Fibroblast of lung (primary cell): ENCODE measurements around the gene LSM2. TPM values are rescaled to one million over a fixed set of nuclear protein-coding genes. Genes with fewer than 3 reads are reported as not detected.

ENCODE experiments used
- DNase-seq, 2 donors: peaks; one replicate each; pipeline versions ENCODE4 v3.0.0 to v3.0.0-alpha.2; 2010; ENCODE audit warnings: low read depth in 2 of 2
- H2AFZ ChIP-seq: 2 replicates; pipeline ENCODE4 v1.5.1; 2012; ENCODE audit warnings: low read length, control low read depth, inconsistent platforms
- H3K27ac ChIP-seq: 2 replicates; pipeline ENCODE4 v1.5.1; 2011; ENCODE audit warnings: low read length, control low read depth; ENCODE audit not compliant: insufficient read depth
- H3K27me3 ChIP-seq: 2 replicates; pipeline ENCODE4 v1.5.1; 2011; ENCODE audit warnings: mild to moderate bottlenecking, low read length; ENCODE audit not compliant: control insufficient read depth, insufficient read depth
- H3K36me3 ChIP-seq: 2 replicates; pipeline ENCODE4 v1.5.1; 2011; ENCODE audit warnings: low read length; ENCODE audit not compliant: control insufficient read depth, insufficient read depth
- H3K4me1 ChIP-seq: 2 replicates; pipeline ENCODE4 v1.5.1; 2011; ENCODE audit warnings: low read length; ENCODE audit not compliant: control insufficient read depth, insufficient read depth; ENCODE audit errors: extremely low read depth
- H3K4me2 ChIP-seq: 2 replicates; pipeline ENCODE4 v1.5.1; 2011; ENCODE audit warnings: low read length, control low read depth; ENCODE audit not compliant: insufficient read depth; ENCODE audit errors: extremely low read depth
- H3K4me3 ChIP-seq, 4 experiments: fragments of 200-600 bp in 1 of 4; sonication (generic) in 1 of 4; replicated peaks in 1 of 4; 2 replicates each; pipeline ENCODE4 v1.5.1; 2011 to 2016; ENCODE audit warnings: low read length in 4 of 4, low read depth in 3 of 4, mild to moderate bottlenecking in 3 of 4, control low read depth in 2 of 4, inconsistent platforms in 1 of 4, mixed read lengths in 1 of 4; ENCODE audit not compliant: insufficient read depth in 1 of 4; ENCODE audit errors: control extremely low read depth in 1 of 4
- H3K79me2 ChIP-seq: 2 replicates; pipeline ENCODE4 v1.5.1; 2012; ENCODE audit warnings: mild to moderate bottlenecking, low read length, inconsistent platforms; ENCODE audit not compliant: control insufficient read depth, insufficient read depth
- H3K9ac ChIP-seq: 2 replicates; pipeline ENCODE4 v1.5.1; 2011; ENCODE audit warnings: mild to moderate bottlenecking, low read length, control low read depth; ENCODE audit not compliant: insufficient read depth
- H3K9me3 ChIP-seq: 2 replicates; pipeline ENCODE4 v1.5.1; 2012; ENCODE audit warnings: low read depth, low read length; ENCODE audit not compliant: control insufficient read depth, insufficient read depth
- H4K20me1 ChIP-seq: 2 replicates; pipeline ENCODE4 v1.5.1; 2011; ENCODE audit warnings: low read length; ENCODE audit not compliant: control insufficient read depth, insufficient read depth; ENCODE audit errors: extremely low read depth
- EZH2 ChIP-seq: IDR thresholded peaks from 2 replicates; pipeline ENCODE4 v1.5.1; 2012; ENCODE audit warnings: low read length, control low read depth, mild to moderate bottlenecking; ENCODE audit errors: missing control alignments
- polyA plus RNA-seq, 2 donors: library from polyadenylated mRNA; depleted of rRNA in 1 of 2; stranded (reverse) in 1 of 2; unstranded in 1 of 2; fragments of >200 nt; gene quantifications; 2 replicates each; pipeline ENCODE4 v1.2.1, GENCODE V29; 2011 to 2012; ENCODE audit warnings: missing spikeins in 1 of 2
- total RNA-seq: library from RNA; depleted of rRNA; stranded (reverse); fragments of >200 nt; gene quantifications from 2 replicates; pipeline ENCODE4 v1.2.1, GENCODE V29; 2014
- TF ChIP-seq, protein P1 (sequence below), 2 donors: IDR thresholded peaks in 1 of 2; conservative IDR thresholded peaks in 1 of 2; 1 replicate in 1 of 2; 2 replicates in 1 of 2; pipeline ENCODE4 v1.5.1; 2011 to 2012; ENCODE audit warnings: low read length in 2 of 2, control low read depth in 1 of 2, inconsistent platforms in 1 of 2, low read depth in 1 of 2, mild to moderate bottlenecking in 1 of 2

The LSM2 gene
- total and polyA plus RNA-seq, 2 donors (not counting 1 experiment from before 2014, with no cell fraction given): 24.3 to 34.7 TPM

DNA sequence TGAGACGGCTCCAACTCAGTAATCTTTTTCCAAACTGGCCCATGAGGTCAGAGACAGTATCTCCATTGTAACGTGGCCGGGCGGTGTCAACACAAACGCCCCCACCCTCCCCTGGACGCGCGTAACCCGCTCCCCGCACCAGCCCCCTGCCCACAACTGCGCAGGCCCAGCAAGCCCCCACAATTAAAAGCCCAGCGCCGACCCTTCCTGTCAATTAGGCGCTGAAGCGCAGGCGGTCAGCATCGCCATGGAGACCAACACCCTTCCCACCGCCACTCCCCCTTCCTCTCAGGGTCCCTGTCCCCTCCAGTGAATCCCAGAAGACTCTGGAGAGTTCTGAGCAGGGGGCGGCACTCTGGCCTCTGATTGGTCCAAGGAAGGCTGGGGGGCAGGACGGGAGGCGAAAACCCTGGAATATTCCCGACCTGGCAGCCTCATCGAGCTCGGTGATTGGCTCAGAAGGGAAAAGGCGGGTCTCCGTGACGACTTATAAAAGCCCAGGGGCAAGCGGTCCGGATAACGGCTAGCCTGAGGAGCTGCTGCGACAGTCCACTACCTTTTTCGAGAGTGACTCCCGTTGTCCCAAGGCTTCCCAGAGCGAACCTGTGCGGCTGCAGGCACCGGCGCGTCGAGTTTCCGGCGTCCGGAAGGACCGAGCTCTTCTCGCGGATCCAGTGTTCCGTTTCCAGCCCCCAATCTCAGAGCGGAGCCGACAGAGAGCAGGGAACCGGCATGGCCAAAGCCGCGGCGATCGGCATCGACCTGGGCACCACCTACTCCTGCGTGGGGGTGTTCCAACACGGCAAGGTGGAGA is 8.5 kb upstream of the LSM2 start, which contains the start of the genes HSPA1A and HSPA1L:
HSPA1A (plus strand) TSS at position 519 of the 814 bp plus-strand sequence; CDS start at position 733, 214 bp downstream.
HSPA1L (minus strand) TSS at position 259 of the 814 bp plus-strand sequence. CDS start 3,311 bp downstream, outside the sequence.
- Histone ChIP-seq H3K4me3 (peak within 1 kb of the TSS; percentile 42 to 82 (median 76)), H3K36me3 (no peaks in the 10 kb centered on the region), H3K4me2 (peak within 1 kb of the TSS; percentile 89), H3K27ac (peak within 1 kb of the TSS; percentile 57), H3K9me3 (no peaks in the 10 kb centered on the region), H2AFZ (no peak within 1 kb of the TSS), H3K4me1 (peaks cover 2% of the 10 kb centered on the region), H4K20me1 (no peaks in the 10 kb centered on the region), H3K9ac (peak within 1 kb of the TSS; percentile 48), H3K27me3 (no peaks in the 10 kb centered on the region), H3K79me2 (peaks cover 21% of the 10 kb centered on the region)
- DNase-seq: peak; percentile 95
- TF ChIP-seq EZH2: no peak
- TF ChIP-seq, protein P1, sequence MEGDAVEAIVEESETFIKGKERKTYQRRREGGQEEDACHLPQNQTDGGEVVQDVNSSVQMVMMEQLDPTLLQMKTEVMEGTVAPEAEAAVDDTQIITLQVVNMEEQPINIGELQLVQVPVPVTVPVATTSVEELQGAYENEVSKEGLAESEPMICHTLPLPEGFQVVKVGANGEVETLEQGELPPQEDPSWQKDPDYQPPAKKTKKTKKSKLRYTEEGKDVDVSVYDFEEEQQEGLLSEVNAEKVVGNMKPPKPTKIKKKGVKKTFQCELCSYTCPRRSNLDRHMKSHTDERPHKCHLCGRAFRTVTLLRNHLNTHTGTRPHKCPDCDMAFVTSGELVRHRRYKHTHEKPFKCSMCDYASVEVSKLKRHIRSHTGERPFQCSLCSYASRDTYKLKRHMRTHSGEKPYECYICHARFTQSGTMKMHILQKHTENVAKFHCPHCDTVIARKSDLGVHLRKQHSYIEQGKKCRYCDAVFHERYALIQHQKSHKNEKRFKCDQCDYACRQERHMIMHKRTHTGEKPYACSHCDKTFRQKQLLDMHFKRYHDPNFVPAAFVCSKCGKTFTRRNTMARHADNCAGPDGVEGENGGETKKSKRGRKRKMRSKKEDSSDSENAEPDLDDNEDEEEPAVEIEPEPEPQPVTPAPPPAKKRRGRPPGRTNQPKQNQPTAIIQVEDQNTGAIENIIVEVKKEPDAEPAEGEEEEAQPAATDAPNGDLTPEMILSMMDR (conservative IDR thresholded peaks at IDR 0.05 in 1 of 2, IDR thresholded peaks at IDR 0.05 in 1 of 2; ENCODE audit: low read depth in 1 of 2, low read length in 2 of 2): no peak

DNA sequence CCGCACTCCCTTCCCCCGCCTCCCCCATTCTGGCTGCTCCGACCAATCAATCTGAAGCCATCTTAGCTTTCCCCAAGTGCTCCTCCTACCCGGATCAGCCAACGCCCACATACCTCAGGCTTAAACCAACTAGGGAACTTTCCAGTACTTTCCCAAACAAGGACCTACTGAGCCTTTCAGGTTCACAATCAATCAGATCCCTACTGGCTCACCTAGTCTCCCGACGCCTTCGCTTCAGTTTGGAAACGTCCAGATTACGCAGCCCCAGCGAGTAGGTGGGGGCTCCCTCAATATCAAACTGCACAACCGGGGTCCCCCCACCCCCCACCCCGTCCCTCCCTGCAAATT is 7.9 kb upstream of the LSM2 start:
- Histone ChIP-seq H3K4me3 (peak overlapping the region; percentile 42 to 82 (median 60)), H3K4me2 (peak overlapping the region; percentile 89), H3K79me2 (peaks cover 21% of the 10 kb centered on the region), H2AFZ (no peak overlapping the region), H3K27me3 (no peaks in the 10 kb centered on the region), H3K9ac (peak overlapping the region; percentile 30), H3K9me3 (no peaks in the 10 kb centered on the region), H4K20me1 (no peaks in the 10 kb centered on the region), H3K27ac (peak overlapping the region; percentile 57), H3K4me1 (peaks cover 2% of the 10 kb centered on the region), H3K36me3 (no peaks in the 10 kb centered on the region)
- TF ChIP-seq, protein P1 (conservative IDR thresholded peaks at IDR 0.05 in 1 of 2, IDR thresholded peaks at IDR 0.05 in 1 of 2; ENCODE audit: low read depth in 1 of 2, low read length in 2 of 2): no peak
- no peak for TF ChIP-seq EZH2
- peak; percentile 98 to 99 for DNase-seq

DNA sequence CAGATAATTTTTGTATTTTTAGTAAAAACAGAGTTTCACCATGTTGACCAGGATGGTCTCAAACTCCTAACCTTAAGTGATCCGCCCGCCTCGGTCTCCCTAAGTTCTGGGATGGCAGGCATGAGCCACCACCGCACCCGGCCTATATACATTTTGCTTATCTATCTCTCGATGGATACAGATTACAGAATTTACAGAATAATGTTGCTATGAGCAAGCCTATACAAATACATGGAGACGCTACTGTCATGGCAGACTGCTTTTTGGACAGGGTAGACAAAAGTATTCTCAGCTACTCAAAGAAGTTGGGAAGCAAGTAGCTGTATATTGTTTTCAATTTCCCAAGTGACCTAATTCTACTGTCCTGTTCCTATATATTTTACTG is 6.7 kb upstream of the LSM2 start:
- DNase-seq: no peak
- TF ChIP-seq EZH2: no peak
- TF ChIP-seq, protein P1 (conservative IDR thresholded peaks at IDR 0.05 in 1 of 2, IDR thresholded peaks at IDR 0.05 in 1 of 2; ENCODE audit: low read depth in 1 of 2, low read length in 2 of 2): no peak
- Histone ChIP-seq H3K36me3 (no peaks in the 10 kb centered on the region), H3K9ac (no peak overlapping the region), H4K20me1 (no peaks in the 10 kb centered on the region), H2AFZ (no peak overlapping the region), H3K27me3 (no peaks in the 10 kb centered on the region), H3K79me2 (peaks cover 14% of the 10 kb centered on the region), H3K27ac (peak overlapping the region; percentile 48), H3K4me1 (no peaks in the 10 kb centered on the region), H3K9me3 (no peaks in the 10 kb centered on the region), H3K4me3 (peak overlapping the region in 1 of 4 experiments; percentile 42), H3K4me2 (peak overlapping the region; percentile 44)
